SU-DHL-6 (cell line): ENCODE results near the gene MYO18A.

Experiments
- H2AFZ ChIP-seq: fragments of 200-600 bp; sonication (generic); 2 replicates; pipeline ENCODE4 v1.6.1; 2014; ENCODE audit warnings: low read depth, mild to moderate bottlenecking, moderate library complexity, mixed read lengths, antibody characterized with exemption, low read length; ENCODE audit not compliant: severe bottlenecking
- H3F3A ChIP-seq: fragments of 200-600 bp; shearing (Covaris generic); 2 replicates; pipeline ENCODE4 v1.6.0; 2016; ENCODE audit warnings: antibody characterized with exemption, mild to moderate bottlenecking; ENCODE audit not compliant: insufficient read depth
- H3K27ac ChIP-seq: fragments of 200-600 bp; sonication (generic); 2 replicates; pipeline ENCODE4 v1.5.1; 2016; ENCODE audit warnings: low read depth, mild to moderate bottlenecking, low read length, moderate library complexity, mixed read lengths
- H3K27me3 ChIP-seq: fragments of 200-600 bp; sonication (generic), shearing (Covaris generic); 2 replicates; pipeline ENCODE4 v1.6.0; 2014; ENCODE audit warnings: mild to moderate bottlenecking, low read length
- H3K36me3 ChIP-seq: fragments of 200-600 bp; sonication (generic); 2 replicates; pipeline ENCODE4 v1.6.1; 2014; ENCODE audit warnings: mild to moderate bottlenecking, low read length, mixed read lengths
- H3K4me2 ChIP-seq: fragments of 300-600, 200-600 bp; shearing (Covaris generic), sonication (generic); 2 replicates; pipeline ENCODE4 v1.6.0; 2014; ENCODE audit warnings: low read length, low read depth, mild to moderate bottlenecking; ENCODE audit not compliant: poor library complexity, severe bottlenecking
- H3K4me3 ChIP-seq: fragments of 200-600 bp; sonication (generic); 2 replicates; pipeline ENCODE4 v1.5.1; 2014; ENCODE audit warnings: antibody characterized with exemption, low read length, mild to moderate bottlenecking, mixed read lengths; ENCODE audit not compliant: insufficient read depth, poor library complexity, severe bottlenecking
- H3K79me2 ChIP-seq: fragments of 200-600 bp; sonication (generic); 2 replicates; pipeline ENCODE4 v1.6.1; 2014; ENCODE audit warnings: mild to moderate bottlenecking, low read length, moderate library complexity; ENCODE audit not compliant: insufficient read depth
- H3K9ac ChIP-seq: fragments of 200-600 bp; sonication (generic); 2 replicates; pipeline ENCODE4 v1.7.0; 2014; ENCODE audit warnings: mild to moderate bottlenecking, low read length
- H3K9me2 ChIP-seq: fragments of 200-600 bp; sonication (generic); replicated peaks from 2 replicates; pipeline ENCODE4 v1.6.1; 2014; ENCODE audit warnings: low read length; ENCODE audit not compliant: insufficient read depth
- H3K9me3 ChIP-seq: fragments of 200-600 bp; sonication (generic); 2 replicates; pipeline ENCODE4 v1.6.1; 2014; ENCODE audit warnings: low read length, mixed read lengths; ENCODE audit not compliant: insufficient read depth
- H4K20me1 ChIP-seq: fragments of 200-600 bp; sonication (generic); 2 replicates; pipeline ENCODE4 v1.6.1; 2014; ENCODE audit warnings: low read depth, mild to moderate bottlenecking, antibody characterized with exemption, low read length, moderate library complexity, mixed read lengths
- EZH2phosphoT487 ChIP-seq: fragments of 200-600 bp; sonication (generic), shearing (Covaris generic); conservative IDR thresholded peaks from 2 replicates; pipeline ENCODE4 v1.6.1; 2018; ENCODE audit warnings: mild to moderate bottlenecking, antibody characterized with exemption, low read length, moderate library complexity, mixed read lengths
- TF ChIP-seq, protein P1 (sequence below): fragments of 200-600 bp; sonication (generic); IDR thresholded peaks from one replicate; pipeline ENCODE4 v1.5.1; 2017; ENCODE audit warnings: antibody characterized with exemption, mild to moderate bottlenecking, low read length, moderate library complexity; ENCODE audit not compliant: insufficient read depth, poor library complexity, severe bottlenecking

The MYO18A gene

DNA sequence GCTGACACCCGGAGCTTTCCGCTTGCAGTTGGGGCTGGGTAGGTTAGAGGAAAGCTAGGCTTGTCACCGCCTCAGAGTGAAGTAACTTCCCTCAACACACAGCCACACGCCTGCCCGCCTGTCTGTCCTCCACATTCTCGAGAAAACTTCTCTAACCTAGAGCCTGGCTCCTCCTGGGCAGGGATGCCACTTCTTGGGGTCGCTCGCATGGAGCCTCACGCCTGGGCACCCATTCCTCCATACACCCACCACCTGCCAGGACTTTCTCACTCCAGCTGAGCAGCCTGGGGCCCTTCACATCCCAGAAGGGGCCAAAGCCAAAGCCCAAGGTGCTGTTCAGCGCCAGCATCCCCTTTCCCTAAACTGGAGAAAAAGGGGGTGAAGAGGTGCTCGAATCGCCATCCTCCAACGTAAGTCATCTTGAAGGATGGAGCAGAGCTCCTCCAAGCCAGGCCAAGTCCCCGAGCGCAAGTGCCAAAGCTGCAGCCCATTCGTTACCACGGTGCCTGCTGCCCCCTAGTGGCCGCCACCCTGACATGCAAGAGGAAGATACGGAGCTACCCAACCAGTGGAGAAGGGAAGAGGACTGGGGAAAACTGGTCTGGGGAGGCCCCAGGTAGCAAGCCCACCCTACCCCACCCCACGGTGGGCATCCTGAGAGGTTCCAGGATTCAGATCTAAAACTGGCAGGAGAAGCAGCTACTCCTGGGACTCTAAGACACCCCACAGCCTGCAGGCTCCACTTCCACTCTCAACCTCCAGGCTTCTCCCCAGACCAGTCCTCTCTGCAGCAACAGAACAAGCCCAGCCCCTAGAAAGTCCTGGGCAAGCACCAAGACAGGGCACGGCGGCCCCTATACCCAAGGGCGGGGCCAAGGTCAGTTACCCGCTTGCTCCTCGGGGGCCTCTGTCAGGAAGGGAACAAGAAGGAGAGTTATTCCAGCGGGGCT is 63.1 kb downstream of the MYO18A start:
- Histone ChIP-seq H3K36me3 (no peaks in the 10 kb centered on the region), H3K79me2 (no peaks in the 10 kb centered on the region), H4K20me1 (no peaks in the 10 kb centered on the region), H3K27me3 (no peaks in the 10 kb centered on the region), H3K9ac (no peak overlapping the region), H3K9me2 (no peaks in the 10 kb centered on the region), H3K4me2 (no peak overlapping the region), H3K9me3 (no peaks in the 10 kb centered on the region), H3K27ac (no peak overlapping the region), H2AFZ (no peak overlapping the region), H3K4me3 (no peak overlapping the region), H3F3A (no peaks in the 10 kb centered on the region)
- TF ChIP-seq, protein P1, sequence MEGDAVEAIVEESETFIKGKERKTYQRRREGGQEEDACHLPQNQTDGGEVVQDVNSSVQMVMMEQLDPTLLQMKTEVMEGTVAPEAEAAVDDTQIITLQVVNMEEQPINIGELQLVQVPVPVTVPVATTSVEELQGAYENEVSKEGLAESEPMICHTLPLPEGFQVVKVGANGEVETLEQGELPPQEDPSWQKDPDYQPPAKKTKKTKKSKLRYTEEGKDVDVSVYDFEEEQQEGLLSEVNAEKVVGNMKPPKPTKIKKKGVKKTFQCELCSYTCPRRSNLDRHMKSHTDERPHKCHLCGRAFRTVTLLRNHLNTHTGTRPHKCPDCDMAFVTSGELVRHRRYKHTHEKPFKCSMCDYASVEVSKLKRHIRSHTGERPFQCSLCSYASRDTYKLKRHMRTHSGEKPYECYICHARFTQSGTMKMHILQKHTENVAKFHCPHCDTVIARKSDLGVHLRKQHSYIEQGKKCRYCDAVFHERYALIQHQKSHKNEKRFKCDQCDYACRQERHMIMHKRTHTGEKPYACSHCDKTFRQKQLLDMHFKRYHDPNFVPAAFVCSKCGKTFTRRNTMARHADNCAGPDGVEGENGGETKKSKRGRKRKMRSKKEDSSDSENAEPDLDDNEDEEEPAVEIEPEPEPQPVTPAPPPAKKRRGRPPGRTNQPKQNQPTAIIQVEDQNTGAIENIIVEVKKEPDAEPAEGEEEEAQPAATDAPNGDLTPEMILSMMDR: peak; percentile 97
- no peak for TF ChIP-seq EZH2phosphoT487

DNA sequence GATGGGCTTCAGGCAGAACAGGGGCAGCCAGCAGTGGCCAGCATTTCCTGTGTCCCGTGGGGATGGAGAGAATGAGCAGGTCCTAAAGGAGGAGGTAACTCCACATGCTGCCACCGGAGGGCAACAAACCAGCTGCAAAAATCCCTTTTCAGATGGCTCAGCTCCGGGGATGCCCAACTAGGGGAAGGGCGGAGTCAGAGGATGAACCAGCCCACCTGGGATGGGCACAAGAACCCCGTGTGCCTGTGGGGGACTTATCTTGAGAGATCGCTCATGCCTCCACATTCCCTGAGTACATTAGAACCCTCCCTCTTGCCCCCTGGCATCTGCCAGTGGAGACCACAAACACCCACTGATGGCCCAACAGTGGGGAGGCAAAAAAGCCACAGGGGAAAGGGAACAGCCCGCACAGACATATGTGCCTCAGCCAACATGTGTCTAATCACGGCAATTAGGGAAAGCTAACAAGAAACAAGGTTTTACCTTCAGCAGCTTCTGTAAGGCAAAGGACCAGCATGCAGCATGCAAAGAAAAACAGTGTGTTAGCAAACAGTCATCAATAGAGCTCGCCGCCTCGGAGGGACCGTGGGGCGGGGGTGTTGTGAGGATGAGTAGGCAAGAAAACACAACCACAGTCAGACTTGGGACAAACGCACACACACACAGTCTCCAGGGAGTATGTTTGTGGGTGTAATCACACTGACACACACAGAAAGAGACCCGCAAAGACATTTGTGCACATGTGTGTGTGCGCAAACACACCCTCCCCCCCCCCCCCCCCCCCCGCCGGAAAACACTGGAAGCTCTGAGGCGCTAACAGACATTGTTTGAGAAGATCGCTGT is 64.0 kb downstream of the MYO18A start:
- H3K9me3 ChIP-seq: no peaks in the 10 kb centered on the region
- H3K9ac ChIP-seq: no peak overlapping the region
- H3K4me2 ChIP-seq: no peak overlapping the region
- no peaks in the 10 kb centered on the region for H3K36me3 ChIP-seq
- H3K4me3 ChIP-seq: no peak overlapping the region
- no peak overlapping the region for H3K27ac ChIP-seq
- H3F3A ChIP-seq: no peaks in the 10 kb centered on the region
- no peaks in the 10 kb centered on the region for H3K27me3 ChIP-seq
- TF ChIP-seq, protein P1: no peak
- TF ChIP-seq EZH2phosphoT487: no peak
- no peaks in the 10 kb centered on the region for H4K20me1 ChIP-seq
- no peak overlapping the region for H2AFZ ChIP-seq
- no peaks in the 10 kb centered on the region for H3K79me2 ChIP-seq
- no peaks in the 10 kb centered on the region for H3K9me2 ChIP-seq

DNA sequence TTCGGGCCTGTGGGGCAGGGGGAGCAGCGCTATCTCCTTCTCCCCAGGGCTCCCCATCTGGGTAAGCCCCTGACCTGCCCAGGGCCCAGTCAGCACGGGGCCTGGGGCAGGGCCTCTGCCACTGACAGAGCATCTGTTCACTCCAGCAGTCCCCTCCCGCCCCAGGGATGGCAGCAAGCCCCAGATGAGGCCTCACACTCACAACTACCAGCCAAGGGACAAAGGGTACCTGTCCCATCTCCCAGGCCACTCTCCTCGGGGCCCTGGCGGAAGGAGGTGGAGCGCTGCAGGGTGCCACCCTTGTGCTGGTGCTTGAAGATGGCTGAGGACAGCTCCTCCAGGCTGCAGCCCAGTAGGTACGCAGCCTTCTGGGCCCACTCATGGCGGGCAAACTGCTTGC is 64.8 kb downstream of the MYO18A start:
- no peak overlapping the region for H3K4me3 ChIP-seq
- no peaks in the 10 kb centered on the region for H3K9me3 ChIP-seq
- no peaks in the 10 kb centered on the region for H3K79me2 ChIP-seq
- H3K9me2 ChIP-seq: no peaks in the 10 kb centered on the region
- H3F3A ChIP-seq: no peaks in the 10 kb centered on the region
- no peaks in the 10 kb centered on the region for H3K36me3 ChIP-seq
- H4K20me1 ChIP-seq: no peaks in the 10 kb centered on the region
- no peak overlapping the region for H3K4me2 ChIP-seq
- no peak overlapping the region for H2AFZ ChIP-seq
- H3K27ac ChIP-seq: no peak overlapping the region
- H3K27me3 ChIP-seq: no peaks in the 10 kb centered on the region
- no peak overlapping the region for H3K9ac ChIP-seq
- TF ChIP-seq EZH2phosphoT487: no peak
- TF ChIP-seq, protein P1: no peak
